Measurements from ENCODE around the gene CCDC142.

DNA sequence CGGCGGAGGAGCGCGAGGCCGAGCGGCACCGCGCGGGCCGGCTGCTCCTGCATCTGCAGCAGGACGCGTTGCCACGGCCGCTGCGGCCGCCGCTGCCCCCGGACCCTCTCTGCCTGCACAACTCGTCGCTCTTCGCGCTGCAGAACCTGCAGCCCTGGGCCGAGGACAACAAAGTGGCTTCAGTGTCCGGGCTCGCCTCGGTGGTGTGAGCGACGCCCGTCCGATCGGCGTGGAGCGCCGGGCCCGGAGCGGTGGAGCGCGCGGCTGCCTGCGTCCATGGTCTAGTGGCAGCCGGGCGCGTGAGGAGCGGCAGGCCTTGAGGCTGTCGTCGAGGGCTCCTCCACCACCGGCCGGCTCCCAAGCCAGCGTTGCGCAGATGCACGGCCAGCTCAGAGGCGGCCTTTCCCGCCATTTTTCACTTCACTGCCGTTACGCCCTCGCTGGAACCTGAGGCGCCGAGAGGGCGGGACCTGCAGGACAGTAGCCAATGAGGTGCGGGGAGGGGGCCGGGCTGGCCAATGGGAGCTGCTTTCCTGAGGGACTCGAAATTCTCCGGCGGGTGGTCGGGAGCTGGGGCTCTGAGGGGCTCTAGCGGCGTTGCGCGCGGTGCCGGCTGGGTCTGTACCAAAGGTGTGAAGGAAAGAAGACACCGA lies 33.3 kb upstream of the CCDC142 start:
- no peak for TF ChIP-seq EP300 (IDR thresholded peaks at IDR 0.05)
- TF ChIP-seq, protein P1, sequence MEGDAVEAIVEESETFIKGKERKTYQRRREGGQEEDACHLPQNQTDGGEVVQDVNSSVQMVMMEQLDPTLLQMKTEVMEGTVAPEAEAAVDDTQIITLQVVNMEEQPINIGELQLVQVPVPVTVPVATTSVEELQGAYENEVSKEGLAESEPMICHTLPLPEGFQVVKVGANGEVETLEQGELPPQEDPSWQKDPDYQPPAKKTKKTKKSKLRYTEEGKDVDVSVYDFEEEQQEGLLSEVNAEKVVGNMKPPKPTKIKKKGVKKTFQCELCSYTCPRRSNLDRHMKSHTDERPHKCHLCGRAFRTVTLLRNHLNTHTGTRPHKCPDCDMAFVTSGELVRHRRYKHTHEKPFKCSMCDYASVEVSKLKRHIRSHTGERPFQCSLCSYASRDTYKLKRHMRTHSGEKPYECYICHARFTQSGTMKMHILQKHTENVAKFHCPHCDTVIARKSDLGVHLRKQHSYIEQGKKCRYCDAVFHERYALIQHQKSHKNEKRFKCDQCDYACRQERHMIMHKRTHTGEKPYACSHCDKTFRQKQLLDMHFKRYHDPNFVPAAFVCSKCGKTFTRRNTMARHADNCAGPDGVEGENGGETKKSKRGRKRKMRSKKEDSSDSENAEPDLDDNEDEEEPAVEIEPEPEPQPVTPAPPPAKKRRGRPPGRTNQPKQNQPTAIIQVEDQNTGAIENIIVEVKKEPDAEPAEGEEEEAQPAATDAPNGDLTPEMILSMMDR (IDR thresholded peaks at IDR 0.05), result no peak
- TF ChIP-seq POLR2A (IDR thresholded peaks at IDR 0.05), result no peak
